OCI-LY1 (cell line): ENCODE results near the gene DNAAF5.

Experiments used
- H2AFZ ChIP-seq: fragments of 200-600 bp; sonication (generic), shearing (Covaris generic); 2 replicates; pipeline ENCODE4 v1.6.0; 2014; ENCODE audit warnings: antibody characterized with exemption, mild to moderate bottlenecking, low read length
- H3F3A ChIP-seq: fragments of 200-600 bp; sonication (generic), shearing (Covaris generic); 2 replicates; pipeline ENCODE4 v1.6.0; 2014; ENCODE audit warnings: mild to moderate bottlenecking, antibody characterized with exemption, low read length, moderate library complexity; ENCODE audit not compliant: insufficient read depth
- H3K27ac ChIP-seq: fragments of 200-600 bp; sonication (generic); 2 replicates; pipeline ENCODE4 v1.5.1; 2014; ENCODE audit warnings: low read length, mixed run types, mild to moderate bottlenecking, low read depth; ENCODE audit not compliant: poor library complexity, severe bottlenecking
- H3K27me3 ChIP-seq: fragments of 200-600 bp; sonication (generic); 2 replicates; pipeline ENCODE4 v1.6.0; 2014; ENCODE audit warnings: antibody characterized with exemption, mild to moderate bottlenecking, low read length, moderate library complexity; ENCODE audit not compliant: insufficient read depth
- H3K36me3 ChIP-seq: fragments of 200-600 bp; sonication (generic); 2 replicates; pipeline ENCODE4 v1.6.1; 2014; ENCODE audit warnings: mild to moderate bottlenecking, antibody characterized with exemption, low read length, moderate library complexity, mixed read lengths; ENCODE audit not compliant: insufficient read depth
- H3K4me1 ChIP-seq: fragments of 200-600 bp; sonication (generic); 2 replicates; pipeline ENCODE4 v1.5.1; 2014; ENCODE audit warnings: mild to moderate bottlenecking, low read length, moderate library complexity; ENCODE audit not compliant: insufficient read depth, severe bottlenecking
- H3K4me2 ChIP-seq: fragments of 200-600 bp; sonication (generic), shearing (Covaris generic); 2 replicates; pipeline ENCODE4 v1.6.1; 2014; ENCODE audit warnings: low read length
- H3K4me3 ChIP-seq: fragments of 200-600 bp; sonication (generic); 2 replicates; pipeline ENCODE4 v1.5.1; 2014; ENCODE audit warnings: low read length, low read depth, mild to moderate bottlenecking, mixed read lengths; ENCODE audit not compliant: poor library complexity, severe bottlenecking
- H3K79me2 ChIP-seq: fragments of 200-600 bp; shearing (Covaris generic); 2 replicates; pipeline ENCODE4 v1.6.1; 2016; ENCODE audit warnings: mixed run types, low read length, mixed read lengths; ENCODE audit not compliant: insufficient read depth
- H3K9ac ChIP-seq: fragments of 200-600 bp; sonication (generic), shearing (Covaris generic); 2 replicates; pipeline ENCODE4 v1.6.1; 2014; ENCODE audit warnings: mild to moderate bottlenecking, low read length, mixed read lengths
- H3K9me2 ChIP-seq: fragments of 200-600 bp; sonication (generic), shearing (Covaris generic); 2 replicates; pipeline ENCODE4 v1.6.1; 2014; ENCODE audit warnings: low read depth, mild to moderate bottlenecking, low read length, mixed read lengths
- H3K9me3 ChIP-seq: fragments of 200-600 bp; shearing (Covaris generic); 2 replicates; pipeline ENCODE4 v1.6.1; 2014; ENCODE audit warnings: low read length, mixed read lengths
- H4K20me1 ChIP-seq: fragments of 200-600 bp; sonication (generic), shearing (Covaris generic); 2 replicates; pipeline ENCODE4 v1.6.0; 2016; ENCODE audit warnings: mild to moderate bottlenecking, low read length; ENCODE audit not compliant: insufficient read depth
- EZH2 ChIP-seq: fragments of 200-600 bp; sonication (generic), shearing (Covaris generic); IDR thresholded peaks from 2 replicates; pipeline ENCODE4 v1.8.0; 2017; ENCODE audit warnings: borderline replicate concordance, mixed run types, mild to moderate bottlenecking, antibody characterized with exemption, low read length, moderate library complexity, mixed read lengths
- TF ChIP-seq, protein P1 (sequence below): fragments of 200-600 bp; sonication (generic), shearing (Covaris generic); IDR thresholded peaks from 2 replicates; pipeline ENCODE4 v1.5.1; 2017; ENCODE audit warnings: mild to moderate bottlenecking, antibody characterized with exemption, low read length, moderate library complexity, mixed read lengths

DNAAF5 gene

DNA sequence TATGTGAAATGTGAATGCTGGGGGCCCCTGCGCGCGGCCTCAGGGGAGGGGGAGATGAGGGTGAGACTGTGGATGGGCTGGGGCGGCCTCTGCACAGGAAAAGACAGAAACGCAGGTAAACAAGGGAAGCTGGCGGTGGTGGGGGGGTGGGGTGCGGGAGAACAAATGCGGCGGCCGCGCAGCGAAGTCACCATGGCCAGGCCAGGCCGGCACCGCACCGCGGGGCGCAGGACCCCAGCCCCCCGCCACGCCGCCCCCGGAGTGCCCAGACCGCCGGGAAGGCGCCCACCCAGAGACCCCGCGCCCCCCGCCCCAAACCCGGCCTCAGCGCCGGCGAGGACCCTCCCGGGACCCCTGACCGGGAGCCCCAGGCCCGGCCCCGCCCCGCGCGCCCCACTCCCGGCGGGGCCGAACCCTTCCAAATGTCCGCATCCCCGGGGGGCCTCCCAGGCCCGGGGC is 14.5 kb upstream of the DNAAF5 start:
- Histone ChIP-seq H3K79me2 (no peaks in the 10 kb centered on the region), H3K4me1 (no peaks in the 10 kb centered on the region), H3K4me2 (no peak overlapping the region), H3K9me2 (no peaks in the 10 kb centered on the region), H3K9me3 (no peaks in the 10 kb centered on the region), H2AFZ (no peak overlapping the region), H3K9ac (no peak overlapping the region), H3K4me3 (no peak overlapping the region), H4K20me1 (no peaks in the 10 kb centered on the region), H3K36me3 (peaks cover 12% of the 10 kb centered on the region), H3K27ac (no peak overlapping the region), H3F3A (no peaks in the 10 kb centered on the region), H3K27me3 (no peaks in the 10 kb centered on the region)
- TF ChIP-seq, protein P1, sequence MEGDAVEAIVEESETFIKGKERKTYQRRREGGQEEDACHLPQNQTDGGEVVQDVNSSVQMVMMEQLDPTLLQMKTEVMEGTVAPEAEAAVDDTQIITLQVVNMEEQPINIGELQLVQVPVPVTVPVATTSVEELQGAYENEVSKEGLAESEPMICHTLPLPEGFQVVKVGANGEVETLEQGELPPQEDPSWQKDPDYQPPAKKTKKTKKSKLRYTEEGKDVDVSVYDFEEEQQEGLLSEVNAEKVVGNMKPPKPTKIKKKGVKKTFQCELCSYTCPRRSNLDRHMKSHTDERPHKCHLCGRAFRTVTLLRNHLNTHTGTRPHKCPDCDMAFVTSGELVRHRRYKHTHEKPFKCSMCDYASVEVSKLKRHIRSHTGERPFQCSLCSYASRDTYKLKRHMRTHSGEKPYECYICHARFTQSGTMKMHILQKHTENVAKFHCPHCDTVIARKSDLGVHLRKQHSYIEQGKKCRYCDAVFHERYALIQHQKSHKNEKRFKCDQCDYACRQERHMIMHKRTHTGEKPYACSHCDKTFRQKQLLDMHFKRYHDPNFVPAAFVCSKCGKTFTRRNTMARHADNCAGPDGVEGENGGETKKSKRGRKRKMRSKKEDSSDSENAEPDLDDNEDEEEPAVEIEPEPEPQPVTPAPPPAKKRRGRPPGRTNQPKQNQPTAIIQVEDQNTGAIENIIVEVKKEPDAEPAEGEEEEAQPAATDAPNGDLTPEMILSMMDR: no peak

DNA sequence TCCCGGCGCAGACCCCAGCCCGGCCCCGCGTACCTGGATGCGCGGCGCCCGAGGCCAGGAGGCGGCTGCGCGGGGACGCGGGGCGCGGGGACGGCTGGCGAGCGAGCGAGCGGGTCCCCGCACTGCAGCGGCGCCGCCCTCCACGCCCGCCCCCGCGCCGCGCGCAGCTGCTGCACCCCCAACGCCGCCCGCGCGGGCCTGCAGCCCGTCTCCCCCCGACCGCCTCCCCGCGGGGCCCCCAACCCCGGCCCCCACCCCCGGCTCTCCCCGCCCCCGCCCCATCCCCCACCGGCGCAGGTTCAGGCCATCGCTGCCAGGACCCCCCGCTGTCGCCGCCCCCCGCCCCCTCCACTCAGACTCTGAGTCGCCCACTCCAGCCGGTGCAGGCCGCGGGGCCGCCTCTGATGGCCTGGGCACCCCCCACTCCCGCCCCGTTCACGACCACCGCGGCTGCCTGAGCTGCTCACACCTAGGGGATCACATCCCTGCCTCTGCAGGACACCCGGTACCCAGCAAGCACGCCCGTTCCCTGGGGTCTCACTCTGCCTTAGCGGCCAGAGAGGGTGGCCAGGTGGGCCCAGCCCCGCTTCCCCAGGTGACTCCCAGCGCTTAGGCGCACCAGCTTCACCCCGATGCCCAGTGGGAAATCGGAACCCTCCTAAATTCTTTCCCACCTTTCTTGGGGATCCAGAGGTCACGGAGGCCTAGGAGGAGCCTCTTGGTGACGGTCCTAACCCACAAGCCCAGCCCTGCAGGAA is 13.9 kb upstream of the DNAAF5 start:
- no peak overlapping the region for H3K4me2 ChIP-seq
- no peaks in the 10 kb centered on the region for H4K20me1 ChIP-seq
- H3K36me3 ChIP-seq: peaks cover 10% of the 10 kb centered on the region
- H3K9ac ChIP-seq: no peak overlapping the region
- H3K79me2 ChIP-seq: no peaks in the 10 kb centered on the region
- H3K4me3 ChIP-seq: no peak overlapping the region
- H3K27ac ChIP-seq: no peak overlapping the region
- no peaks in the 10 kb centered on the region for H3K9me3 ChIP-seq
- no peaks in the 10 kb centered on the region for H3F3A ChIP-seq
- H2AFZ ChIP-seq: no peak overlapping the region
- H3K9me2 ChIP-seq: no peaks in the 10 kb centered on the region
- H3K4me1 ChIP-seq: no peaks in the 10 kb centered on the region
- no peaks in the 10 kb centered on the region for H3K27me3 ChIP-seq
- no peak for TF ChIP-seq EZH2
- TF ChIP-seq, protein P1: no peak

DNA sequence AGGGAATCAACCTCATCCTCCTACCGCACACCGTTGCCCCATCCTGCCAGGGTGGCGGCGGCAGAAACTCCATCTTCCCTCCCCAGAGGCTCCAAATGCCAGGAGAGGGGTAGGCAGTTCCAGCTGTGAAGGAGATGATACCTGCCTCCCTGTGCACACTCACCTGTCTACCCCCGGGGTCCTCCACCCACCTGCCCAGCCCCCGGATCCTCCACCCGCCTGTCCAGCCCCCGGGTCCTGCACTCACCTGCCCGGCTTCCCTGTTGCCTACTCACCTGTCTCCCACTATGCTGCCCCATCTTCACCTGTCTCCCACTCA is 13.4 kb upstream of the DNAAF5 start:
- Histone ChIP-seq H3K9me3 (no peaks in the 10 kb centered on the region), H3K9ac (no peak overlapping the region), H3K4me3 (no peak overlapping the region), H2AFZ (no peak overlapping the region), H3K79me2 (no peaks in the 10 kb centered on the region), H3K4me2 (no peak overlapping the region), H3K36me3 (peaks cover 10% of the 10 kb centered on the region), H3K4me1 (no peaks in the 10 kb centered on the region), H3K27me3 (no peaks in the 10 kb centered on the region), H4K20me1 (no peaks in the 10 kb centered on the region), H3K27ac (no peak overlapping the region), H3K9me2 (no peaks in the 10 kb centered on the region), H3F3A (no peaks in the 10 kb centered on the region)
- no peak for TF ChIP-seq EZH2
- TF ChIP-seq, protein P1: no peak
